ENCODE data around the gene C16orf92.

Gene C16orf92

DNA sequence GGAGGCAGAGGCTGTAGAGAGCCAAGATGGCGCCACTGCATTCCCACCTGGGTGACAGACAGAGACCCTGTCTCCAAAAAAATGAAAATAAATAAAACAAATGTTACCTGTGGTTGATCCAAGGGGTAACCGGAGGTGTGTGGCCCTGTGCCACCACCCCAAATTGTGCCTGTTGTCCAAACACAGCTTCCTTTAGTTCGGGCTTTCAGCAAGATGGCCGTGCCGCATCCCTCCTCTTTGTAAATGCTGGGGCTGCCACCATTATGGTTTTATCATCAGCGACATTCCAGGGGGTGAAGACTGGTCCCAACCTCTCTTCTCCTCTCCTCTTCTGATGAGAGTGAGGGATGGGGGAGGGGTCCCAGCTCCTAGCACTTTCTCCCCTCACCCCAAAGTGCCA lies at the start of gene C16orf92:
Gene C16orf92 (plus strand): TSS at position 312 of the 400 bp plus-strand sequence. CDS start 143 bp downstream, outside the sequence.
- DNase-seq (ENCODE audit: low spot score) = no peak

DNA sequence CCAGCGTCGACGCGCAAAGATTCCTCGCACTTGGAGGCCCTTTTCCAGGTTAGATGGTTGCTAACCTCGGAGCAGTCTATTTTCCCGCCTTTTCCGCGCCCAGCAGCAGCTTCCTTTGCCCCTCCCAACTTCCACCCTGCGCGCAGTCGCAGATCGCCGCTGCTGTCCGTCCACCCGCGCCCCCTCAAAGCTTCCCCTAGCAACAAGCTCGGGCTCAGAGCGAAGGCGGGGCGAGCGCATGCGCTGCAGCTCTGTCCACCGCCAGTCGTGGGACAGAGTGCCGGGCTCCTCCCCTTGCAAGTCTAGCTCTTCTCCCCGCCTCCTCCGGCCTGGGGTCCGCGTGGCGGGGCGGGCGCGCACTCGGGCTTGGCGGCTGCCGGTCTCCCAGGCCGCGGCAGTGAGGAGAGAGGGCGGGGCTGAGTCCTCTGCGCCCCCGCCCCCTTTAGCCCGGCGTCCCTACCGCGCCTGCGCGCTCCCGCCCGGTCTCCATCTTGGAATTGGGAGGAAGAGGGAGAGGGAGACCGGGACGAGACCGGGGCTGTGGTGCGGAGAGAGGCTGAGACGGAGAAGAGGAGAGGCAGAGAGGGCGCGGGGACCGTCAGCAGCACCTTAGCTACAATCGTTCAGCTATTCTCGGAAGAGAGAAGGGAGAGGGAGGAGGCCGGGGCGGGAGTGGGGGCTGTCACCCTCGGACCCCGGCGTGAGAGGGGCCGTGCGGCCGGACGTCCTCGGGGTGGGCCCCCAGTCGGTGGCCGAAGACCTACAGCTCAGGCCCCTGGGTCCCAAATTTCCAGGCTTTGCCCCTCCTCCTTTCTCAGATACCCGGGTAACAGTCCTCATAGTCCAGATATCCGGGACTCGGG lies 49.4 kb upstream of the C16orf92 start, which contains the start of gene TAOK2:
Gene TAOK2 (plus strand): TSS at position 485 of the 863 bp plus-strand sequence. CDS start 3,905 bp downstream, outside the sequence.
- peak; percentile 98 for DNase-seq (ENCODE audit: low spot score)

GRCh38 chr16:29974291-29975133 lies 48.5 kb upstream of the C16orf92 start:
- DNase-seq (ENCODE audit: low spot score) = no peak

- no peak for DNase-seq (ENCODE audit: low spot score)
Measured at GRCh38 chr16:29975134-29975538, 47.9 kb upstream of the C16orf92 start.

GRCh38 chr16:29975811-29976511 lies 47.0 kb upstream of the C16orf92 start:
- DNase-seq (ENCODE audit: low spot score) = no peak

DNA sequence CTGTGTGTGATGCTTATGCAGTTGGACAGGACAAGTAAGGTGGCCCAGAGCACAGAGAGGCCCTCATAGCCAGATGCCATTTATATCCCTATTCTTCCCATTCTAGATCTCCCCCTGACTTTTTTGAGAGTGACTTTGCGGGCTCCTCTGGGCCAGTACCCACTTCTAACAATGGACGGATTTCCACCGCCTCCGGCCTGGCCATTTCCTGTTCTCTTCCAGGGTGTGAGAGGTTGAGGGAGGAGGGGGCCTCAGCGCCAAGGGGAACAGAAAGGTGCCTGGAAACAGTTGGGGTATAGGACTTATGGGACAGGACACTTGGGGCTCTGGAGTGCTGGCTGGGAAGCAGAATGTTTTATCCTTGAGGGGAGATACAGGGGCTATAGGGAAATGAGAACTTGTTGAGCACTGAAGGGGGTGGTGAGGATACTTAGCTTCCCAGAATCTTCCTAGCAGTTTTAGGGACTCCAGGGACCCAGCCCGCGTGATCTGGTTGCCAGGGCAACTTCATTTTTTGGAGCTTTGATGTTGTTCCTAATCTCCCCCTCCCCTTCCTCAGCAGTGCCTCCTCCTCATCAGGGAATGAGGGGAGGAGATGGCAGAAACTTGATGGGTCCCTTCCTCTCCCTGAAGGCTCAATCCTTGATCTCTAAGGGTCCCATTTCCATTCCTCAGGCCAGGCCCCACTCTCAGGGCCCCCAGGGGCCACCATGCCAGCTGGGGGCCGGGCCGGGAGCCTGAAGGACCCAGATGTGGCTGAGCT lies 45.8 kb upstream of the C16orf92 start:
- no peak for DNase-seq (ENCODE audit: low spot score)

- DNase-seq (ENCODE audit: low spot score) = no peak
Measured at GRCh38 chr16:29978081-29978480, 44.9 kb upstream of the C16orf92 start.

- no peak for DNase-seq (ENCODE audit: low spot score)
Measured at GRCh38 chr16:29978564-29979270, 44.3 kb upstream of the C16orf92 start.

GRCh38 chr16:29982560-29983419 lies 40.2 kb upstream of the C16orf92 start:
- no peak for DNase-seq (ENCODE audit: low spot score)

DNA sequence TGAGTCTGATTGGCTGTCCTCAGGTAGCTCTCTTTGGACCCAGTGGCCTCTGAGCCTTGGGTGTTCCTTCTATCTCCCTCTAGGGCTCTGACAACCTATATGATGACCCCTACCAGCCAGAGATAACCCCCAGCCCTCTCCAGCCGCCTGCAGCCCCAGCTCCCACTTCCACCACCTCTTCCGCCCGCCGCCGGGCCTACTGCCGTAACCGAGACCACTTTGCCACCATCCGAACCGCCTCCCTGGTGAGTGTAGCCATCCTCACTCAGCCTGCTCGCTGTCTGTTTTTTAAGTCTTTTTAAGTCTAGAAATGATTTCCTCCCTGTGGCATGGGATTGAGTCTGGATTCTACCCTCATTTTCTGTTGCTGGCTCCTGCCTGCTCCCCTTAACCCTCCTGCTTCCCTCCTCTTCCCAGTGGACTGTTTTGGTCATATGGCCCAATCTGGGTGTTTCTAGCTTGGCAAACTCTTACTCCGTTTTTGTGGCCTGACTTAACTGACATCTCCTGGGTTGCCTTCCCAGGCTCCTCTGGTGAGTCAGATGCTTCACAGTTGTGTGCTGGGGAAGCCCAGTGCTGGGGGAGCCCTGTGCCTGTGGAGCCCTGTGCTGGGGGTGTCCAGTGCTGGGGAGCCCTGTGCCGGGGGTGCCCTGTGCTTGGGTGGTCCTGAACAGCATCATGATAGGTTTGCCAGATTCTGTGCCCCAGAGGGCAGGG lies 39.4 kb upstream of the C16orf92 start:
- no peak for DNase-seq (ENCODE audit: low spot score)

- no peak for DNase-seq (ENCODE audit: low spot score)
Measured at GRCh38 chr16:29984137-29984763, 38.7 kb upstream of the C16orf92 start.

DNA sequence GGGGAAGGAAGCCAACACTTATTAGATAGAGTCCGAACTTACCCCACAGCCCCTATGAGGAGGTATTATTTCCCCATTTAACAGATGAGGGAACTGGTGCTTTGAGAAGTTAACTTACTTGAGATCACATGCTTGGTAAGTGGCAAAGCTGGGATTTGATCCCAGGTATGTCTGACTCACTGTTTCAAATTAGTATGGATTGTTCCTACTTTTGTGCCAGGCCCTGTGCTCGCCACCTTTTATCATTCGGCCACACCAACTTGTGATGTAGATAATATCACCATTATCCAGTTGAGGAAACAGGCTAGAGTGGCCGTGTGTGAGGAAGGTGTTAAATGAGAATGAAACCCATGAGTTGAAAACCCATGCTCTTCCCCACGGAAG lies 38.2 kb upstream of the C16orf92 start:
- DNase-seq (ENCODE audit: low spot score) = no peak

GRCh38 chr16:29985271-29985811 lies 37.7 kb upstream of the C16orf92 start:
- DNase-seq (ENCODE audit: low spot score) = no peak

- DNase-seq (ENCODE audit: low spot score) = no peak
Measured at GRCh38 chr16:29986231-29986630, 36.8 kb upstream of the C16orf92 start.

DNA sequence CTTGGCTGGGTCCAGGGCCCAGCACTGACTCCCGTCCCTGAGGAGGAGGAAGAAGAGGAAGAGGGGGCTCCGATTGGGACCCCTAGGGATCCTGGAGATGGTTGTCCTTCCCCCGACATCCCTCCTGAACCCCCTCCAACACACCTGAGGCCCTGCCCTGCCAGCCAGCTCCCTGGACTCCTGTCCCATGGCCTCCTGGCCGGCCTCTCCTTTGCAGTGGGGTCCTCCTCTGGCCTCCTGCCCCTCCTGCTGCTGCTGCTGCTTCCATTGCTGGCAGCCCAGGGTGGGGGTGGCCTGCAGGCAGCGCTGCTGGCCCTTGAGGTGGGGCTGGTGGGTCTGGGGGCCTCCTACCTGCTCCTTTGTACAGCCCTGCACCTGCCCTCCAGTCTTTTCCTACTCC lies 36.1 kb upstream of the C16orf92 start:
- no peak for DNase-seq (ENCODE audit: low spot score)

- no peak for DNase-seq (ENCODE audit: low spot score)
Measured at GRCh38 chr16:29987371-29988085, 35.5 kb upstream of the C16orf92 start.

DNA sequence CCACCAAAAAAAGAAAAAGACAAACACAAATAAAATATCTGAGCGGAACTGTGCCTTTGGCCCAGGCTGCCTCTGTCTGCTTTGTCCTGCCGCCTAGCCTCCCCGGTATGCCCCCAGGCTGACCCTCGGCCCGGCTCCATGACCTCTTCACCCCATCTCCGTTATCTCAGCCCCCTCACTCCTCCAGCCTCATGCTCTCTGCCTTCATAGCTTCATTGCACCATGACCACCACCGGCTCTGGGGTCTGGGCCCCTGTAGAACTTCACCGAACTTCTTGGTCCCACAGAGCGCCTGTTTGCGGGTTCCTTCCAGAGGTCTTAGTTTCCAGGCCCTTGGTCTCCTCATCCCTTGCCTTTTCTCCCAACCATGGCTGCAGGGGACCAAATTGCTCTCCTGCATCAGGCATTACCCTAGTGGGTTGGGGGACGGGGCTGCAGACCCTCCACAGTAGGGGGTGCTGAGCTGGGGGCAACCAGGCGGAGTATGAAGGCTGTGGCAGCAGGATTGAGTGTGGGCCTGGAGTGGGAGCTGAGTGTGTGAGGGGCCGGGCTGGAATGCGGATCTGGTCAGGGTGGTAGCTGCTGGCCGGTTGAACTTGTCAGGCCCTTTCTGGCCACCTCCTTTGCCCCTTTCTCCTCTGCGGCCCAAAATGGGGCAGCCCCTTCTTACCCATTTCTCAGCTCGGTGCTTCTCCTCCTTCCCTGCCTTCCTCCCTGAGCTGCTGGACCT lies 34.5 kb upstream of the C16orf92 start:
- no peak for DNase-seq (ENCODE audit: low spot score)

All from CD4-positive, alpha-beta T cell treated with Interleukin-6 at 100 ng/mL for 8 hours (primary cell).